CD4-positive, alpha-beta T cell treated with Interleukin-21 for 1 hour (primary cell): ENCODE results near the gene TJAP1.
"Not testable (repeated sequence)": the region's sequence is repeated elsewhere in the genome, so short reads cannot be mapped to it uniquely, and the experiment has no call there.

Experiments used
- DNase-seq: peaks from one replicate; pipeline ENCODE4 v3.0.0-alpha.2; 2020

The TJAP1 gene

GRCh38 chr6:43453831-43454230, 23.5 kb upstream of the TJAP1 start:
- no peak for DNase-seq

DNA sequence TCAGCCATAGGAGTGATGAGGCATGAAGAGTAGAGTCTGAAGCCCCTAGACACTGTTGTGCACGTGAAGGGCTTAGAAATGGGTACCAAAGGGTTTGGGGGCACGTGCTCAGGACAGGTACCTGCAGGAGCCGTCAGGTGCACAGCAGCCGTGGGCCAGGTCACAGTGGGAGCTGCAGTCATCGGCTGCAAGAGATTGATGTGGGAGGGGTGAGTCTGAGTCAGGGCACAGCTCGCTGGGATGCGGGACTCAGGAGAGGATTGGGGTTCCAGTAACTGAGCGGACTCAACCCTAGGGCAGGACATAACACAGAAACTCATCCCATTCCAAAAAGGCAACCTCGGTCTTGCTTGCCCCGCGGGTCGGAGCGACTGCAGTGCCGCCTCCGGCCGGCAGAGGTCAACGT, 23.1 kb upstream of the TJAP1 start:
- peak; percentile 68 for DNase-seq

GRCh38 chr6:43454696-43455530, 22.5 kb upstream of the TJAP1 start:
- DNase-seq, result peak; percentile 40

GRCh38 chr6:43455531-43456428, 21.6 kb upstream of the TJAP1 start, which contains the start of gene DLK2:
DLK2 (minus strand) TSS chr6:43455548; CDS start chr6:43454825, 723 bp downstream.
- peak; percentile 42 for DNase-seq

GRCh38 chr6:43457643-43458042, 19.7 kb upstream of the TJAP1 start:
- no peak for DNase-seq

GRCh38 chr6:43458154-43458553, 19.2 kb upstream of the TJAP1 start:
- DNase-seq, result not testable (repeated sequence)

DNA sequence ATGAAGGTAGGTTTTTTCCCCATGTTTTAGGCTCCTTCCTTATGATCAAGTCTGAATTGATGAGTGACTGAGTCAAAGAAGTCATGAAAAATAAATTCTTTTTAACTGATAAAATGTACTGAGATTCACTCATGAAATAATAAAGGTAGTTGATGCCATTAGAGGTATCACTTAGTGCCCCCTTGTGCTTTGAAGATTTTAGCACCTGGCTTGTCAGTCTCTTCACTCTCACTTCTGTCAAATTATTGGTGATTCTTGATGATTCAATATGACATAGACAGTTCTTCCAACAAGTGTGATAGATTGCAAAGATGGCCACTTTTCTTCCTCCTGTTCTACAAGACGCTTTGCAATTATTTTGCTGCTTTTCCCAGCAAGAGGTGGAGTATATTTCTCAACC, 17.8 kb upstream of the TJAP1 start:
- DNase-seq, result no peak

DNA sequence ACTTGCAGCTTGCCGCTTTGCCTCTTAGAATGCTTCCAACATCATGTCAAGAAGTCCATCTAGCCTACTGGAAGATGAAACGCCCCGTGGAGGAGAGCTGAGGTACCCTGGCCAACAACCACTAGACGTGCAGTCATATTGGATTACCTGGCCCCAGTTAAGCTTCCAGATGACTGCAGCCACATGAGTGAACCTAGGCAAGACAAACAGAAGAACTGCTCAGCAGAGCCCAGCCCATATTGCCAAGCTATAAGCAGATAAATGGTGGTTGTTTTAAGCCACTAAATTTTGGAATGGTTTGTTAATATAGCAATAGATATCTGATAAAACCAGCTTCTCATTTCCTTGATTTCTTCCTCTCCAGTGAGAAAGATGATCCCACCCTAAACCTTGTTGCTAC, 17.3 kb upstream of the TJAP1 start:
- no peak for DNase-seq

DNA sequence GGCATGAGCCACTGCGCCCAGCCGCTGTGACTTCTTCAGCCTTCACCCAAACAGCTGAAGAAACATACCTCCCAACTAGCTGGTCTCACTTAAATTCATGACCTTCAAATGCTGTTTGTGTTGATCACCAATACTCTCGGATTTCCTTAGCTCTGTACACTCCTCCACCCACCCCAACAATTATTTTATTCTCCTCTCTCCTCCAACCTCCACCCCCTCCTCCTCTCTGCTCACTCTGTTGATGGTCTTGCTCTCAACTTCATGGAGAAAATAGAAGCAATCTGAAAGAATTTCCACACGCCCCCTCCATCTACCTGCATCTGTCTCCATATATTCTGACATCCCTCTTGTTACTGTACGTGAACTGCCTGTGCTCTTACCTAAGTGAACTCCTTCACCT, 15.4 kb upstream of the TJAP1 start:
- no peak for DNase-seq

GRCh38 chr6:43464337-43464736, 13.0 kb upstream of the TJAP1 start:
- DNase-seq, result no peak

DNA sequence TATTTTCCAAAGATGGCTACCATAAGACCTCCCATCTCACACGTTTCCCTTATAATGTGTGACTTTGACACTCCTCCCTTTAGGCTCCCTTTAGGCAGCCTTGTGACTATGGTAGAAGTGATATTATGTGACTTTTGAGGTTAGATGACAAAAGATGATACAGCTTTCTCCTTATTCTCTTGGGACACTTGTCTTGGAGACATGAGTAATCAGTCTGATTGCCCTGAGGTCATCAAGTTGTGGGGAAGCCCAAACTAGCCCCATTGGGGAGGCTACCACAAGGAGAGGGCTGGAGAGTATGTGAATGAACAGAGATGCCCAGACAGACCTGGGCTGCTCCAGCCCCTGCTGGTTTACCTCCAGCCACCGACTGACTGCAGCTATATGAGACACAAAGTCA, 11.4 kb upstream of the TJAP1 start:
- no peak for DNase-seq

- not testable (repeated sequence) for DNase-seq
Measured at GRCh38 chr6:43467265-43467664, 10.1 kb upstream of the TJAP1 start.

DNA sequence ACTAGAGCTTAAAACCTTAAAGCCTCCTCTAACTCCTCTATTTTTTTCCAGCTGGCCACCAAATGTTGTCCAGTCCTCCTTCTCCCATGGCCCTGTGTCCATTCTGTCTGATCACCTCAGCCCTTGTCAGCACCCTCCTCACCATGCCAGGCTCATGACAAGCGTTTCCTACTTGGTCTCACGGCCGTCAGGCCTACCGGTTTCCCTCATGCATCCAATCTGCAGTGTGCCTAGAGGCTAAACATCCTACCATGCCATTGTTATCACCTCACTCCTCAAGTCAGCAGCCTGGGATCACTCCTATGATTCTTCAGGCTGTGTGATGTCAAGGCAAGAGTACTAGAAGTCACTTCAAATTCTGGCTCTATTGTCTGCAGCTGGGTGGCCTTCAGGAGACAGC, 9.6 kb upstream of the TJAP1 start:
- DNase-seq, result no peak

DNA sequence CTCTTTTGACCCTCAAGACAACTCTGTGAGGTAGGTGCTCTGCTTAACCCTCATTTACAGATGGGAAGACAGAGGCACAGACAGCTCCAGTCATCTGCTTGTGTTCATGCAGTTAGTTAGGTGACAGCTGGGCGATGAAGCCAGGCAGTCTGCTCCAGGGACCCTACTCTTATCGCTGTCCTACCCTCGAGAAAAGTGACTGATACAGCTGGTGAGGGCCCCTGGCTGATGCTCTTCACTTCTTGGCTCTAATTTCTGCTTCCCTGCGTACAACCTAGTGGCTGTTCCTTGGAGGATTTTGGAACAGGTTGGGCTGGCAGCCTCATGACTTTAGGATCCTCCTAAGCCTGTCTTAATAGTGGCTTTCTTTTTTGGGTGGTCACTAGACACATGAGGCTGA, 9.1 kb upstream of the TJAP1 start:
- no peak for DNase-seq

GRCh38 chr6:43468748-43469681, 8.4 kb upstream of the TJAP1 start:
- no peak for DNase-seq

- no peak for DNase-seq
Measured at GRCh38 chr6:43469947-43470346, 7.4 kb upstream of the TJAP1 start.

DNA sequence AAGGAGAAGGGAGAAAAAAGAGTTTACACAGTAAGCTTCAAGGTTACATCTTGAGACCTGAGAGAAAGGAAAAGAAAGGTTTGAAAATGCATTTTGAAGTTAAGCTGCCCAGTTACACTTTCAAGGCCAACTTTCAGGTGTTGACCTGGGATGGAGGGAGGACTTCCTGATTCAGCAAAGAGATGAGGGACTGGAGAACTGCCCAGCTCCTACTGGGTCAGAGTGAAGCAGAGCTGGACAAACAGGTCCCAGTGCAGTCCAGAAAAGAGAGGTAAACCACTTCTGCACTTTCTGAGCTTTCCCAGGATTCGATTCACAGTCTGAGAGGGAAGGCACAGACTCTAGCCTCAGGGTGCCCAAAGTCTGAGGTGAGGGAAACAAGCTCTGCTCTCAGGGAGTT, 6.0 kb upstream of the TJAP1 start:
- no peak for DNase-seq

DNA sequence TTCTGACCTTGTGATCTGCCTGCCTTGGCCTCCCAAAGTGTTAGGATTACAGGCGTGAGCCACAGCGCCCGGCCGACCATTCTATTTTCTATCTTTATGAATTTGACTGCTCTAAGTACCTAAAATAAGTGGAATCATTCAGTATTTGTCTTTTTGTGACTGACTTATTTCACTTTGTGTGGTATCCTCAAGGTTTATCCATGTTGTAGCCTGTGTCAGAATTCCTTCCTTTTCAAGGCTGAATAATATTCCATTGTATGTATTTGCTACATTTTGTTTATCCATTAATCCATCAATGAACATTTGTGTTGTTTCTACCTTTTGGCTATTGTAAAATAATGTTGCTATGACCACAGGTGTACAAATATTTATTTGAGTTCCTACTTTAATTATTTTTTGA, 4.9 kb upstream of the TJAP1 start:
- no peak for DNase-seq

- no peak for DNase-seq
Measured at GRCh38 chr6:43475516-43475915, 1.9 kb upstream of the TJAP1 start.

GRCh38 chr6:43476746-43477145, 624 bp upstream of the TJAP1 start:
- DNase-seq, result peak; percentile 17

- DNase-seq, result peak; percentile 18
Measured at GRCh38 chr6:43478008-43478372, 620 bp downstream of the TJAP1 start.

DNA sequence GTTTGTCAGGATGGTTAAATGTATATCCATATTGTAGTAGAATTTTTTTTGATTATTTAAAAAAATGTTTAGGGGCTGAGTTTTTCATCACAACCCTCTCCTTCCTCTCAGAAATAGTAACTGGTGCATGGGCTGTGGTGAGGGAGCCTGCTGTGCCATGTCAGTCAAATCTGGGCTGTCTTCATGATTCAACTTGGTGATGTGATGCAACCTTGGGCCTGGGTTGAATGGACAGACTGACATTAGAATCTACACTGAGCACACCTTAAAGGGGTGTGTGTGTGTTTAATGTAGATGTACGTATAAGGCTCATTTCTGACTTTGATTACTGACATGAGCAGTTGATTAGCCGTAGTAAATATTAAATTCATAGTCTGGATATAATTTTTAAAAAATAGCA, 3.7 kb downstream of the TJAP1 start:
- no peak for DNase-seq
